Fibroblast of skin of left biceps (primary cell): Measurements from ENCODE around the gene FMOD.
A peak's percentile ranks its signal among the peaks of the same experiment; 100 is the strongest.
"Not testable (repeated sequence)": the region's sequence is repeated elsewhere in the genome, so short reads cannot be mapped to it uniquely, and the experiment has no call there.

Source experiments
- DNase-seq, 2 experiments: peaks; one replicate each; pipeline ENCODE4 v3.0.0-alpha.2; 2013; ENCODE audit warnings: low read depth in 2 of 2

Gene FMOD

DNA sequence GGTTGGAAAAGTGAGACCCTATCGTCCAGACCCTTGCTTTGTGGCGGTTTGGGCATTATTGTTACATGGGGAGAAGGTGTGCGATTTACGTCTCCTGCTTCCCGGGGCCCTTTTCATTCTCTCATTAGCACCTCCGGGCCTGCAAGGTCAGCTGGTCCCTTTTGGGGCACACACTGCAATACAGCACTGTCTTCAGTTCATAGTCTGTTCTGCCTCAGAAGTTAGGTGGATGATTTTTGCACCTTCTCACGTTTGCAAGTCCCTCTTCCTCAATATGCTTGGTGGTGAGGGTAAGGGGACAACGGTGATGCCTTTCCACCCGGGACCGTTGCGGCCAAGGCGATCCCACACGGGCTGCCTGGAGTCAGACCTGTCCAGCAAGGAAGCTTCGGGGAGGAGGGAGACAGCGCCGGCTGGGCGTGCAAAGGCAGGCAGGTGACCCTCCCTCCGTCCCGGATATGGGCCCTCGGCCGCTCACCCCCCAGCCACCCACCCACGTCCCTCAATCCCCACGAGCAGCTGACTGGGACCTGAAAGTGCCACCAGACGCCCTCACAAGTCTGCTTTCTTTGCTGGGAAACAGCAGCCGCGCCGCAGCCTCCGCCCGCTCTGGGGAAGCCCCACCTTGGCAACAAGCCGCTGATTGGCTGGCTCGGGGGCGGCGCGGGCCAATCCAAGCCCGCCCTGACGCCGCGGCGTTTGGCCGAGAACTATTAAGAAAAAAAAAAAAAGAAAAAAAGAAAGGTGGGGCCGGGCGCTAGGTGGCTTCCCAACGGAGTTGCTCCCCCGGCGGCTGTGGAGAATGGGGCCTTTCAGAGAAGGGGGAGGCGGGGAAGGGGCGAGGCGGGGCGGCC is 23.9 kb downstream of the FMOD start:
- peak in 1 of 2 experiments; percentile 34 for DNase-seq

DNA sequence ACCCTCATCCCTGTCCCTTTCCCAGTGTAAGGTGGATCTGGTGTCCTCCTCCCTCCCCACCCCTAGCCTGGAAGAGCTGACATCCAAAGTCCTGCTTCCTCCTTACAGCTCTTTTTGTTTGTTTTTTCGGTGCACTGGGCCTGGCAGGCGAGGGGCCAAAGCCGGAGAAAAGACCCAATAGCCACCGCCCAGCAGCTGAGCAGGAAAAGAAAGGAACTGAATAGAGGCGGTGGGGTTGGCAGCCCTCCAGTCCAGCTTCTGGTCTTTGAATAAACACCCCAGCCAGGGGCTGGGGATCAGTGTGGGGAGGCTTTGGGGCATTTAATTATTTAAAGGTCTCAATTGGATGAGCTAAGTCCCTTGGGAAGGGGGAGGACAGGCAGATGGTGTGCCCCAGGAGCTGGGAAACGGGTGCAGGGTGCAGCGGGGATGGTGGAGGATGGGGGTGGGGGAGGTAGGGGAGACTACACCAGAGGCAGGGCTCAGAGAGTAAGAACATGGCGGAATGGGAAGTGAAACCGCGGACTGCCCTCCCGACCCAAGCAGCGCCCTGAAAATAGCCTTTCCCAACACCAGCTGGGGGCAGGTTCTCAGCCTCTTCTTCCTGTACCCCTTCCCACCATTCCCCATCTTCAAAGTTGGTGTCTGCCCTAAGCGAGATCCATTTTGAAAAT is 25.4 kb downstream of the FMOD start:
- no peak for DNase-seq

DNA sequence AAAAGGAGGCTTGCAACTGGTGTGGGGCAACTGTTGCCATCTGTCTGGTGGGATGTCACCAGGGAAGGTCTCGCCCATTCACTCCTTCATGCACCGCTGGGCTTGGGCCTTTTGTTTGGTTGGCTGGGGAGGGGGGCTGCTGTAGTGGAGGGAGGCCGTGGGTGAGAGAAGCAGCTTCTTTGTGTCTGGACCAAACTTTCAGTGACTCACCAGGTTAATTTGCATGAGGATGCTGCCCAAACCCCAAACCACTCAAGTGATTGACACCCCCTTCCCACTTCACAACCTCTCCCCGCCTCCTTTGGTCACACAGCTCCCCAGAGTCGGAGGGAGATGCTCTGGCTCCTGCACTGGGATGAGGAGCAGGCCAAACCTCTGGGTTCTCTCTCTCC is 25.9 kb downstream of the FMOD start:
- DNase-seq = no peak

DNA sequence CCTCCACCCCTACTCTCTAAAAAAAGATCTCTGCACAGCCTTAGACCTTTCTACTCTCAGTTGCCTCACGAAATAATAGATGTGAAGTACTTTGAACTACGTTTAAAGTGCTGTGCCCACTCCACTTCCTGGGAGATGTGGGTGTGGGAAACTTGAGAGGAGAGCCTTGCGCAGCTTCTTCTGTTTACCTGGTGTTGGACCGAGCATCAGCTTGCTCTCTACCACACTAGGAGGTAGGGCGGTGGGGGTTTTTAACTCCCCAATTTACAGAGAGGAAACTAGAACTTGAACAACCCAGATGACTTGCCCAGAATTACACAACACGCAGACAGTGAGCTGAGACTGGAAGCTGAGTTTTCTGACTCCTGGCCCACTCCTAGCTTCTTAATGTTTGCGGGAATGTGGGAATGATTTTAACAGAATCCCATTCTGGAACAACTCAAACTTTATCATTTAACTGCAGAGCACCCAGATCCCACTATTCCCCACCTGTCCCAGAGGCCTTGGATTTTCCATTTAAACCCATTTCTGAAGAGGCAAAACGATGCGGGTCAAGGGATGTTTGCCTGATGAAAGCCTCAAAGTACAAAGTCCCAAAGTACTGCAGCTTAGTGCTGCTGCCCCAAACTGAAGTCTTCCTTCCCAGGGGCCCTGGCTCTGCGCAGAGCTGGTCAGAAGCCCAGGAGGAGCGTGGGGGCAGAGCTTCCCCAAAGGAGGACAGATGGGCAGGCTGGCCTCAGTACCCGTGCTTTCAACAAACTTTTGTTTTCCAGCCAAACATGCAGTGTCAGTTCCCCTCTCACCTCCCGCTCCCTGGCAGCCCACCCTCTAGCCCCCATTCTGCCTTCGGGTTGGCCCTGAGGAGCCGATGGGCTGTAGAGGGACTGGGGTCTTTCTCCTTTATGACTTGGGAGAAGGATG is 26.6 kb downstream of the FMOD start:
- DNase-seq = no peak

DNA sequence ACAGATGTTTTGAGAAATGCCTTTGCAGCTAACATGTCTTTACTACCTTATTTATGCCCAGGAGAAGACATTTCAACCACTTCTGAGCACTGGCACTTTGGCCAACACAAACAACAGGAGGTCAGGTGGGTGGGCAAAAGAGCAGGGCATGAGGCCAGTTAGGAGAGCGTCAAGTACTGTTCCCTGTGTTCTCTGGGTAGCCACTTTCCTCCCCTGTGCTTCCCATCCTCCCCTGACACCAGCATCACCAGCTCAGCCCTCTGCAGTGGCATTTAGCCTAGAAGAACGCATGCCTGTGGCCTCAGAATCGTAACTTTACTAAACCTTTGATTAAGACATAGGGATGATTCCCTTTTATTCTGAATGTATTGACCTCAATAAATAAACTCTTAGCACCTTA is 27.3 kb downstream of the FMOD start:
- no peak for DNase-seq

DNA sequence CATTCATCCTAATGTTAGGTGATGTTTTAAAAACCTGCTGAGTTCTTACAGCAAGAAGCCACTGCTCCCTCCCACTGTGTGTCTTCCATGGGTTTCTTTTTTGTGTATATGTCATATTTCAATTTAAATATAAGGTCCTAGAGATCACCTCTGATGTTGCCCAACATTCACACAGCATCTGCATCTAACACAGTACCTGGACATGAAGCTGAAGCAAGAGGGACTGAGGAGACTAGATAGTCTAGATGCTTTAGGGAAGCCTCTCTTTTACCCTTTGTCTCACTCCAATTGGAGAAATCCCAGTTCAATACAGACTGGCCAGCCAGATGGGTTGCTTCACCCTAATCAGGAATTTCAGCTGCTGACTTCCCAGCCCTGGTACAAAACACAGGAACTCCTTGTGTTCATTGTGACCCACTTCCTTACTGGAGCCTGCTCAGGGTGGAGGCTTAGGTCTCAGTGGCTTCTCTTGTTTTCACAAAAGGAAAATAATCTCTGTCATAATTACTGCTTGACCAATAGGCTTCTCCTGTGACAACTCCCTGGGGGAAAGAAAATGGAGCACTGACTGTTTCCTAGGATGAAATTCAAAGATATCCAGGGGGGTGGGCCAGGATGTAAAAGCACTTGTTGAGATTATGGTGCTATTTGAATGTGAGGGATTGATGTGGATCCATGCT is 28.3 kb downstream of the FMOD start:
- DNase-seq = no peak

DNA sequence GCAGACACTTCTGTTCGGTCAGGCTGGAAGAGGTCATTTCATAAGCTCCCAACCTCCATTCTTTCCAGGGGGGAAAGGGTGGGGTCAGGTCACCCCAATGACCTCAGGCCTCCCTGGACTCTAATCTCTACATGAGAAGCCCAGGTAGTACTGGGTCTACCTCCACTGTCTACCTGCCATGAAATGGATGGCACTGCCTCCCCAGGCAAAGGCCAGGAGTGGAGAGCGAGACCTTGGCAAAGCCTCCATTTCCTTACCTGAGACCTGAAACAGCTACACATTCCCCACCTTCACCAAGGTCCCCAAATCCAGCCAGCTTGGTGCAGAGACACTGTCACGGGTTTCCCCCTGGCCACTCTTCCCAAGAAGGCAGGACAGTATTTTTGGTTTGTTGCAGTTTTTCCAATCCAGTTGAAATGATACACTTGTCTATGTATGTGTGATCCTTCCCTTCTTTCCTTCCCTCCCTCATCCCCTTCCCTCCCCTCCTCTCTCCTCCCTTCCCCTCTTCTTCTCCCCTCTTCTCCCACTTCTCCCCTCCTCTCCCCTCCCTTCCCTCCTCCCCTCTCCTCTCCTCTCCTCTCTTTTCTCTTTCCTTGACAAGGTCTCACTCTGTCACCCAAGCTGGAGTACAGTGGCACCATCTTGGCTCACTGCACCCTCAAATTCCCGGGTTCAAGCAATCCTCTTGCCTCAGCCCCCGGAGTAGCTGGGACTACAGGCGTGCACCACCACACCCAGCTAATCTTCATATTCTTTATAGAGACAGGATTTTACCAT is 29.5 kb downstream of the FMOD start:
- DNase-seq = no peak

DNA sequence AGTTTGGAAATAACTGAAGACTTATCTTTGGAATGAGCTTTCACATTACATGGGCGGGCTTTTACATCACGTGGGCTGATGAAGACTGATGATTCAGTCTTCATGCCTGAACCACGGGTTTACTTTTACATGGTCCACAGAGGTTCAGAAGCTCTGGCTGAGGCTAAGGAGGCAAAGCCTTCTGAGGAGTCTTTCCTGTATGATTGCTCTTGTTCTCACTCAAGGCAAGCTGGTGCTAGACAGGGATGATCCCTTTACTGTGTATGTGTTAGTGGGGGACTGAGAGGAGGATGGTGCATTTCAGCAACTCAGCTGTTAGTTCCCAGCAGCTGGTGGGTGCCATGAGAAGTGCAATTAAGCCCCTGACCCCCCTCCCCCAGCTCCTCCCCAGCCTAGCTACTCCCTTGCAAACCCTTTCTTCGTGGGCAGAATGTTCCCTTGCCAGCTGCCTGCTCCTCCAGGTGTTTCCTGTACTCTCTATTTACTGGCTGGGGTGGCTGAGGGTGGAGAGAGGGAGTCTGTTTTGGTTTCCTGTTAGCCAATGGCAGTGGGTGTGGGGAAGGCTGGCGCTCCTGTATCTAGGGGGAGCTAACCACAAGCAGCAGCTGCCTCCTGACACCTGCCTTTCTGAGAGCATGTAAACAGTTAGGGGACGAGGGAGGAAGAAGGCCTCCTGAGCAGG is 30.2 kb downstream of the FMOD start:
- no peak for DNase-seq

DNA sequence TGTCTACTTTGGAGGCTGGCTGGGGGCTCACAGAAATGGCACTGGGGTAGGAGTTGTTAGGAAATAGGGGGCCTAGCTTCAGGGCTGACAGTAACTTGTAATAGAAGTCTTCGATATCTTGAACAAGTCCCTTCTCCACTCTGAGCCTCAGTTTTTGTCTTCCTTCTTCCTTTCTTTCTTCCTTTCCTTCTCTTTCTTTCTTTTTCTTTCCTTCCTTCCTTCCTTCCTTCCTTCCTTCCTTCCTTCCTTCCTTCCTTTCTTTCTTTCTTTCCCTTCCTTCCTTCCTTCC is 32.7 kb downstream of the FMOD start:
- DNase-seq = no peak

DNA sequence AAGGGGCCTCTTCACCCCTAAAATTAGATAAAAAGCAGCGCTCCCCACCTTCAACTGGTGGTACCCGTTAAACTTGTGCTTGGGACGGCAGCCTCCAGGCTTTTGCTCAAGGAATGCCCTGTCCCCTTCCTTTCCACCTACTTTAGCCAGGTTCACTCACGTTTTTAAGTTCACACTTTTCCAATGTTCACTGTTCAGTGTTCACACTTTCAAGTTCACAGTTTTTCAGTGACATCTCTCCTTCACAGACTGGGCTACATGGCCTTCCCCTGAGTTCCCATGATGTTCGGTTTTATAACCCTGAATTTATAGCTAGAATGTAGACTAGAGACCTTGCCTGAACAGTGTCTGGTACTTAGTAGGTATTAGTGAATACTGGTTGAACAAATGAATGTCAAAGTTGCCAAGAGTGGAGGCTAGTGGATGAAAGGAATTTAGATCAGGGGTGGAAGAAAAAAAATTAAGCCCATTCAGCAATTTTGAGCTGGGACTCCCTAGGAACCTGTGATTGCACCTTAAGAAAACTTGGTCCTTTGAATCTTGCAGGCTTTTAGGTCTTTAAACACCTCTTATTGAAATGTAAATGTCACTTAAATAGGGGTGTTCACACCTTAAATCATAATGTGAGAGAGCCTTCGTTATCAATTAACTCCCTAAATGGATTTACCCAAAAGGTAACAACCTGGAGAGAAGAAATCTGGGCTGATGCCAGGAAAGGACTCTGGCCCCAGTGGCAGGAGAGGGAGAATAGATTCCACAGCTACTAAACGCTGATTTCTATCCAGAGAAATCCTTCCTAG is 33.3 kb downstream of the FMOD start:
- DNase-seq = no peak

DNA sequence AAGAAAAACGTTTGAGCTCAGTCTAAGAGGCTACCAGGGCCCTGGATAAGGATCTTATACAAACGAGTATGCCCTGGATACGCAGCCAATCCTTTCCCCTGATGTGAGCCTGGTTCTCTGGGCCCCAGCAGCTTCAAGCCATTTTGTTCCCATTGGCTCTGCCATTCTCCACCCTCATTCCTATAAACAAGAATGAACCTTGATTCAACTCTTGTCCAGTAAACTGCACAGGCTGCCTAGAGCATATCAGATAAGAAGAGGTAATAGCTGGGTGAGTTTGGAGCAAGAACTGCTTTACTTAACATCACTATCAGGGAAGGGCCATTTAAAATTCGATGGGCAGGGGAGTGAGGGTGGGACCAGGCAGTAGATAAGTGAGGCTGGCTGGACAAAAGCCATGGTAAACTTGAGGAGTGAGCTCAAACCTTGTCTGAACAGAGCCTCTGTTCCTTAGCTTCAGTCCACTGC is 34.3 kb downstream of the FMOD start:
- no peak for DNase-seq

DNA sequence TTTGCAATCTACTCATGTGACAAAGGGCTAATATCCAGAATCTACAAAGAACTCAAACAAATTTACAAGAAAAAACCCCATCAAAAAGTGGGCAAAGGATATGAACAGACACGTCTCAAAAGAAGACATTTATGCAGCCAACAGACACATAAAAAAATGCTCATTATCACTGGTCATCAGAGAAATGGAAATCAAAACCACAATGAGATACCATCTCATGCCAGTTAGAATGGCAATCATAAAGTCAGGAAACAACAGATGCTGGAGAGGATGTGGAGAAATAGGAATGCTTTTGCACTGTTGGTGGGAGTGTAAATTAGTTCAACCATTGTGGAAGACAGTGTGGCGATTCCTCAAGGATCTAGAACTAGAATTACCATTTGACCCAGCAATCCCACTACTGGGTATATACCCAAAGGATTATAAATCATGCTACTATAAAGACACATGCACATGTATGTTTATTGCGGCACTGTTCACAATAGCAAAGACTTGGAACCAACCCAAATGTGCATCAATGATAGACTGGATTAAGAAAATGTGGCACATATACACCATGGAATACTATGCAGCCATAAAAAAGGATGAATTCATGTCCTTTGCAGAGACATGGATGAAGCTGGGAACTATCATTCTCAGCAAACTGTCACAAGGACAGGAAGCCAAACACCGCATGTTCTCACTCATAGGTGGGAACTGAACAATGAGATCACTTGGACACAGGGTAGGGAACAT is 36.7 kb downstream of the FMOD start:
- DNase-seq = not testable (repeated sequence)

DNA sequence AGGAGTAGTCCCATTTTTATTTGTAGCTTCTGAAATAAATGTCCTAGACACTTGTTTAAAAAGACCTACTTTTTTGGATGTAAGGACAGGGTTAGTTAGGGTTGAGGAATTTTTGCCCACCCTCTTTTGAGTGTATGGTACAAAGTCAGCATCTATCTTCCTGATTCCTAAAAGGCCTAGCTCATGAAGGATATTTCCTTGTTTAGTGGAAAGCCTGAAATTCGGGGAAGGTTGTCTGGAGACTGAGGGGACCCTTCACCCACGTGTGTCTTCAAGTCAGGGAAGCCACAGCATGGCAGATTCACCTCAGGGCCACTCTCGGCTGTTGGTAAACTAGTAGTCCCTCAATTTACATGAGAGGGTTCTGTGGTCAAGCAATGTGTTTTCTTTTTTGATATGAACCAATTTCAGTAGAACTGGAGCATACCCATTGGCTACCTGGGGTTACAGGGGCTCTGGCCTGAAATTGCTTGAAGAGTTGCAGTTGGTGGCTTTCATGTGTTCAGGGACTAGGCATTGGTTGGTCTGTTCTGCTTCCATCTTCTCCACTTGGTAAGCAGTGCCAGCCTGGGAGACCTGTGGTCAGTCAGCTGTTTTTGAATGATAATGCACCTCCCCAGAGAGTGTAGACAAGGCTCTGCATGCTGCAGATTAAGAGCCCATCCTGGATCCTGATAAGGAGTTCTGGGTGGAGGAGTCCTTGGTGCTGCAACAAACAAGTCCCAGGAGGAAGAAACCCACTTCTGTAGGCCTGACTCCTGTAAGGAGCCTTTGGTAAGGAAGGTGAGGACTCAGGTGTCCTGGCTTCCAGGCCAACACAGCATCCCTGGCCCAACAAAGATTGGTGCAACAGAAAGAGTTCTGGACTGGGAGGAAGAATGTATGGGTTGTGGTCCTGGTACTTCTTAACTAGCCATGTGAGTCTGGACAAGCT is 39.3 kb downstream of the FMOD start:
- no peak for DNase-seq

DNA sequence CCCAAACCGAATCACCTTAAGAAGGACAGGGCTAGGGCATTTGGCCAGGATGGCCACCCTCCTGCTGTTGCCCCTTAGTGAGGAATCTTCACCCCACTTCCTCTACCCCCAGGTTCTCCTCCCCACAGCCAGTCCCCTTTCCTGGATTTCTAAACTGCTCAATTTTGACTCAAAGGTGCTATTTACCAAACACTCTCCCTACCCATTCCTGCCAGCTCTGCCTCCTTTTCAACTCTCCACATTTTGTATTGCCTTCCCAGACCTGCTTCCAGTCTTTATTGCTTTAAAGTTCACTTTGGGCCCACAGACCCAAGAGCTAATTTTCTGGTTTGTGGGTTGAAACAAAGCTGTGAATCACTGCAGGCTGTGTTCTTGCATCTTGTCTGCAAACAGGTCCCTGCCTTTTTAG is 42.0 kb downstream of the FMOD start:
- DNase-seq = no peak

DNA sequence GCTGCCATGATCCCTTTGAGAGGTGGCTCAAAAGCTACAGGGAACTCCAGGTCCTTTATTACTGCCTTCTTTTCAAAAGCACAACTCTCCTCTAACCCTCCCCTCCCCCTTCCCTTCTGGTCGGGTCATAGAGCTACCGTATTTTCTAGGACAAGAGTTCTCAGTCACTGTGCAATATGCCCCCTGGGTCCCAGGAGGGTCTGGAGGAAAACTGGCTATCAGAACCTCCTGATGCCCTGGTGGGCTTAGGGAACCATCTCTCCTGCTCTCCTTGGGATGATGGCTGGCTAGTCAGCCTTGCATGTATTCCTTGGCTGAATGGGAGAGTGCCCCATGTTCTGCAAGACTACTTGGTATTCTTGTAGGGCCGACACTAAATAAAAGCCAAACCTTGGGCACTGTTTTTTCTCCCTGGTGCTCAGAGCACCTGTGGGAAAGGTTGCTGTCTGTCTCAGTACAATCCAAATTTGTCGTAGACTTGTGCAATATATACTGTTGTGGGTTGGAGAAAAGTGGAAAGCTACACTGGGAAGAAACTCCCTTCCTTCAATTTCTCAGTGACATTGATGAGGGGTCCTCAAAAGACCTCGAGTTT is 42.5 kb downstream of the FMOD start:
- DNase-seq = no peak

DNA sequence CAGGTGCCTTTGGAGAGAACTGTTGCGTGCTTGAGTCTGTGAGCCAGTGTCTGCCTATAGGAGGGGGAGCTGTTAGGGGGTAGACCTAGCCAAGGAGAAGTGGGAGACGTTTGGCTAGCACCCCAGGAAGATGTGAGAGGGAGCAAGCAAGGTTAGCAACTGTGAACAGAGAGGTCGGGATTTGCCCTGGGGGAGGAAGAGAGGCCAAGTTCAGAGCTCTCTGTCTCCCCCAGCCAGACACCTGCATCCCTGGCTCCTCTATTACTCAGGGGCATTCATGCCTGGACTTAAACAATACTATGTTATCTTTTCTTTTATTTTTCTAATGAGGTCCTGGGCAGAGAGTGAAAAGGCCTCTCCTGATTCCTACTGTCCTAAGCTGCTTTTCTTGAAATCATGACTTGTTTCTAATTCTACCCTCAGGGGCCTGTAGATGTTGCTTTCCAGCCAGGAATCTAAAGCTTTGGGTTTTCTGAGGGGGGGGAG is 43.2 kb downstream of the FMOD start:
- no peak for DNase-seq

DNA sequence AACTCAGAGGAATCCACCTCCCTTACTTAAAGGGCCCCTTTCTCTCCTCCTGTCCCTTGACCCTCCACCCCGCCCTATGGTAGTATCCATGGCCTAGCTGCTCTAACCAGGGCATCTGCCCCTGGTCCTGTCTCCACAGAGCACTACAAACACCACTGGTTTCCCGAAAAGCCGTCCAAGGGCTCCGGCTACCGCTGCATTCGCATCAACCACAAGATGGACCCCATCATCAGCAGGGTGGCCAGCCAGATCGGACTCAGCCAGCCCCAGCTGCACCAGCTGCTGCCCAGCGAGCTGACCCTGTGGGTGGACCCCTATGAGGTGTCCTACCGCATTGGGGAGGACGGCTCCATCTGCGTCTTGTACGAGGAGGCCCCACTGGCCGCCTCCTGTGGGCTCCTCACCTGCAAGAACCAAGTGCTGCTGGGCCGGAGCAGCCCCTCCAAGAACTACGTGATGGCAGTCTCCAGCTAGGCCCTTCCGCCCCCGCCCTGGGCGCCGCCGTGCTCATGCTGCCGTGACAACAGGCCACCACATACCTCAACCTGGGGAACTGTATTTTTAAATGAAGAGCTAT is 43.9 kb downstream of the FMOD start:
- no peak for DNase-seq
